Chondrocyte (in vitro differentiated cells): ENCODE results near the gene OLFML2B. TPM values are rescaled to one million over a fixed set of nuclear protein-coding genes. Genes with fewer than 3 reads are reported as not detected.

Source experiments
- DNase-seq: peaks from one replicate; pipeline ENCODE4 v3.0.0; 2021; ENCODE audit warnings: mixed read lengths, low spot score
- H3K27ac Mint-ChIP-seq: one replicate; pipeline ENCODE4 v1.8.0; 2021; ENCODE audit warnings: mild to moderate bottlenecking, moderate library complexity, mixed read lengths; ENCODE audit not compliant: unreplicated experiment
- H3K27me3 Mint-ChIP-seq: 2 replicates; pipeline ENCODE4 v1.8.0; 2021; ENCODE audit warnings: low read depth, mixed read lengths
- H3K36me3 Mint-ChIP-seq: 2 replicates; pipeline ENCODE4 v1.8.0; 2021; ENCODE audit warnings: low read depth, mixed read lengths
- H3K4me1 Mint-ChIP-seq: 2 replicates; pipeline ENCODE4 v1.8.0; 2021; ENCODE audit warnings: low read depth, mild to moderate bottlenecking, mixed read lengths
- H3K4me3 Mint-ChIP-seq: one replicate; pipeline ENCODE4 v1.8.0; 2021; ENCODE audit warnings: mild to moderate bottlenecking, moderate library complexity, mixed read lengths; ENCODE audit not compliant: unreplicated experiment
- H3K9me3 Mint-ChIP-seq: 2 replicates; pipeline ENCODE4 v1.8.0; 2021; ENCODE audit warnings: low read depth, mixed read lengths
- CTCF ChIP-seq: fragments of 200-600 bp; sonication (generic); IDR thresholded peaks from 2 replicates; pipeline ENCODE4 v1.5.0; 2021; ENCODE audit warnings: antibody characterized with exemption, mild to moderate bottlenecking, moderate library complexity
- total RNA-seq: library from RNA; stranded (reverse); gene quantifications from 3 replicates; pipeline ENCODE4 v1.2.1, GENCODE V29; 2021

Gene OLFML2B
- total RNA-seq, 1 donor from 2014 or later, result 120 TPM

GRCh38 chr1:162046921-162047320 lies 23.3 kb upstream of the OLFML2B start:
- no peaks in the 10 kb centered on the region for H3K36me3 Mint-ChIP-seq
- H3K27ac Mint-ChIP-seq, result no peak overlapping the region
- H3K9me3 Mint-ChIP-seq, result peaks cover 4% of the 10 kb centered on the region
- H3K4me3 Mint-ChIP-seq, result no peak overlapping the region
- H3K4me1 Mint-ChIP-seq, result no peaks in the 10 kb centered on the region
- no peak for TF ChIP-seq CTCF
- peaks cover 4% of the 10 kb centered on the region for H3K27me3 Mint-ChIP-seq
- DNase-seq, result no peak

- peaks cover 4% of the 10 kb centered on the region for H3K9me3 Mint-ChIP-seq
- no peaks in the 10 kb centered on the region for H3K36me3 Mint-ChIP-seq
- H3K4me3 Mint-ChIP-seq, result no peak overlapping the region
These were observed 18.7 kb upstream of the OLFML2B start for GRCh38 chr1:162042361-162042760.

GRCh38 chr1:162040657-162041056 lies 17.0 kb upstream of the OLFML2B start:
- no peak overlapping the region for H3K27ac Mint-ChIP-seq
- TF ChIP-seq CTCF, result peak; percentile 78

More at GRCh38 chr1:162042361-162042760, 18.7 kb upstream of the OLFML2B start:
- H3K27me3 Mint-ChIP-seq, result no peaks in the 10 kb centered on the region
- no peak overlapping the region for H3K27ac Mint-ChIP-seq
- no peak for TF ChIP-seq CTCF
- no peaks in the 10 kb centered on the region for H3K4me1 Mint-ChIP-seq
- DNase-seq, result no peak

GRCh38 chr1:162040001-162040400 lies 16.3 kb upstream of the OLFML2B start:
- no peaks in the 10 kb centered on the region for H3K36me3 Mint-ChIP-seq
- no peak overlapping the region for H3K27ac Mint-ChIP-seq
- no peak for TF ChIP-seq CTCF
- peaks cover 4% of the 10 kb centered on the region for H3K9me3 Mint-ChIP-seq
- H3K4me1 Mint-ChIP-seq, result peaks cover 9% of the 10 kb centered on the region
- H3K4me3 Mint-ChIP-seq, result no peak overlapping the region
- no peak for DNase-seq
- no peaks in the 10 kb centered on the region for H3K27me3 Mint-ChIP-seq

More at GRCh38 chr1:162040657-162041056, 17.0 kb upstream of the OLFML2B start:
- Mint-ChIP-seq H3K9me3 (peaks cover 4% of the 10 kb centered on the region), H3K4me1 (peaks cover 5% of the 10 kb centered on the region), H3K36me3 (no peaks in the 10 kb centered on the region), H3K4me3 (no peak overlapping the region), H3K27me3 (no peaks in the 10 kb centered on the region)
- DNase-seq, result no peak

GRCh38 chr1:162038624-162039023 lies 15.0 kb upstream of the OLFML2B start:
- Mint-ChIP-seq H3K9me3 (peaks cover 4% of the 10 kb centered on the region), H3K27me3 (no peaks in the 10 kb centered on the region), H3K36me3 (no peaks in the 10 kb centered on the region), H3K27ac (no peak overlapping the region), H3K4me1 (peaks cover 15% of the 10 kb centered on the region), H3K4me3 (no peak overlapping the region)
- no peak for DNase-seq
- TF ChIP-seq CTCF, result peak; percentile 31
